Activated CD4-positive, alpha-beta T cell treated with anti-CD3 and anti-CD28 coated beads, Interleukin-2, amount 50 U/mL, for 24 hours (primary cell): Measurements from ENCODE around the gene MIER2.

ENCODE experiments used
- DNase-seq, 2 donors: peaks; one replicate each; pipeline ENCODE4 v3.0.0-alpha.2; 2020; ENCODE audit warnings: low read depth in 1 of 2, low spot score in 1 of 2

Gene MIER2

GRCh38 chr19:310781-311496 lies 33.7 kb downstream of the MIER2 start:
- no peak for DNase-seq

DNA sequence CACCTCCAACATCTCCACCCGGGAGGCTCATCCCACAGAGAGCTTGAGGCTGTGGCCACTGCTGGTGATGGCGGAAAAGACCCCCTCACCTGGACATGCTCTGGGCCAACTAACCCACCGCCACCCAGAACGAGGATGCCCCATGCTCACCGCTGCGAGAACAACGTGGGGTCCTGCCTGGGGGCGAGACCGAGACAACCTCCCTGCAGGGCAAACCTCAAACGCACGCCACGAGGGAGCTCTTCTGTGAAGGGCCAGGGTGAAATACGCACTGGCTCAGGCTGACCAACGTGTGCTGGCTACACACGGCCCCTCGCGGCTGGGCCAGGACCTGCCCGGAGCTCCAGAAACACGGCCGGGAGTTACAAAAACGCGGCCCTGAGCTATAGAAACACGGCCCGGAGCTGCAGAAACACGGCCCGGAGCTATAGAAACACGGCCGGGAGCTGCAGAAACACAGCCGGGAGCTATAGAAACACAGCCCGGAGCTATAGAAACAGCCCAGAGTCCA lies 34.4 kb downstream of the MIER2 start:
- DNase-seq = no peak

DNA sequence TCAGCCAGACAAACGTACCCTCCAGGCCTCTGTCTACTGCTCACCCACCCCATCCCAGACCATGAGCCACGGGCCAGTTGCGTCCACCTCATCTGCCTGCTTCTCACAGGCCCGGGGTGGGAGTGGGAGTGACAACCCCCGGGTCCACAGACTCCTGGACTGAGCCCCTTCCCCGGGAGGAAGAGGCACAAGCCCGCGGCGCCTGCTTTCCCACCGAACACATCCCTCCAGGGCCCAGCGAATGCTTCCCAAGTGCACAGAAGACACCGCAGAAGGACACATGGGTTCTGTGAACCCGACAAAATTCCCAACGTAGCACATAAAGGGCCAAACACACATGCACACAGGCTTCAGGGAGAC lies 35.4 kb downstream of the MIER2 start:
- no peak for DNase-seq

DNA sequence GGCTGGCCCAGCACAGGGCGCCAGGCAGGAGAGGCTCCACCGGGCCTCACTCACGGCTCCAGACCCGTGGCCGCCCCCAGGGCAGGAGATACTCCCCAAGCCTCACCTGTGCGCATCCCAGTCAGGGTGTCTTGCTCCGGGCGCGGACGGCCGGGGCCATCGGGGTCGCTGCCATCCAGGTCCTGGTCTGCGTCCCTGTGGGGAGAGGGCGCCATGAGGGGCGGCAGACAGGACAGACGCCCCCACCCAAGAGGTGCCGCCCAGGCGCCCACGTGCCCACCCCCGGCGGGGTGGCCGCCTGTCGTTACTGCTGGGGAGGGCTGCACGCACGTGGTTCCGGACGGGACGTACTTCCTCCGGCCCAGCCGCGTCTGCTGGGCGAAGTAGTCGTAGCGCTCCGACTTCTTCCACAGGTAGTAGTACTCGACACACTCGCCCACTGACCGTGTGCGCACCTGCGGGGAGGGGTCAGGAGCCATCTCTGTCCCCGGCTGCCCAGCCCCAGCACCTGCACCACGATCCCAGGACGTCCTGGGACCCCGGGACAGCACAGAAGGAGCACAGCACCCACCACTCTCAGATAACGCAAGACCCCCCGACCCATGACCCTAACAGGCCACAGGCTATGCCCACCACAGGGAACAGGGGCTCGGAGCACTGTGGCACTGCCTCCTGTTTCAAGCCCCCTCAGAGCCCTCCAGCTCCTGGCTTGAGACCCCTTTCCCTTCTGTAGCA lies 36.0 kb downstream of the MIER2 start:
- DNase-seq = no peak

DNA sequence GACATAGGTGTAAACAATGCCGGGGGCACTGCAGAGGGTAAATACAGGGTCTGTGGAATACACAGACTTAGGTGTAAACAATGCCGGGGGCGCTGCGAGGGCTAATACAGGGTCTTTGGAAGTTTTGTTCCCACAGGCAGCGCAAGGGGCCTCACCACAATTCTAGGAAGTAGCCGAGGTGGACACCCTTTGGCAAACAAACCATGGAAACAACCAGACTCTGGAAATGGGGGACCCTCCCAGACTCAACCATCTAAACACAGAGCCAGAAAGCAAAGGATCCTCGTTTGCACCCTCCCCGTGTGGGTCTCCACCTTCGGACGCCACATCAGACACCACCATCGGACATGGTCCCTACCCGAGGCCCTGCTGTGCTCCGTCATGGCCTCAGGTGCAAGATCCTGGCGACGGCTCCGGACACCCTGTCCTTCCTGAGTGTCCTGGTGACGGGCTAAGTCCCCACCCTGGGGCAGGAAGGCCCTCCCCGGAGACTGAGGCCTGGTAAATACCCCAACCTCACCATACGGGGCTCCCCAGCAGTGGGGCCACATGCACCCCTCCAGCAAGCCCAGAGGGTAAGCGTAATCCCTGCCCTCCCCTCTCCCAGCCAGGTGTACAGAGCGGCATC lies 36.7 kb downstream of the MIER2 start:
- DNase-seq = no peak

- no peak for DNase-seq
Observed at GRCh38 chr19:307111-307531, 37.5 kb downstream of the MIER2 start.

- DNase-seq = no peak
Observed at GRCh38 chr19:306151-306900, 38.3 kb downstream of the MIER2 start.

GRCh38 chr19:305240-306150 lies 39.1 kb downstream of the MIER2 start:
- DNase-seq = no peak

- DNase-seq = no peak
Observed at GRCh38 chr19:296476-297225, 47.9 kb downstream of the MIER2 start.

DNA sequence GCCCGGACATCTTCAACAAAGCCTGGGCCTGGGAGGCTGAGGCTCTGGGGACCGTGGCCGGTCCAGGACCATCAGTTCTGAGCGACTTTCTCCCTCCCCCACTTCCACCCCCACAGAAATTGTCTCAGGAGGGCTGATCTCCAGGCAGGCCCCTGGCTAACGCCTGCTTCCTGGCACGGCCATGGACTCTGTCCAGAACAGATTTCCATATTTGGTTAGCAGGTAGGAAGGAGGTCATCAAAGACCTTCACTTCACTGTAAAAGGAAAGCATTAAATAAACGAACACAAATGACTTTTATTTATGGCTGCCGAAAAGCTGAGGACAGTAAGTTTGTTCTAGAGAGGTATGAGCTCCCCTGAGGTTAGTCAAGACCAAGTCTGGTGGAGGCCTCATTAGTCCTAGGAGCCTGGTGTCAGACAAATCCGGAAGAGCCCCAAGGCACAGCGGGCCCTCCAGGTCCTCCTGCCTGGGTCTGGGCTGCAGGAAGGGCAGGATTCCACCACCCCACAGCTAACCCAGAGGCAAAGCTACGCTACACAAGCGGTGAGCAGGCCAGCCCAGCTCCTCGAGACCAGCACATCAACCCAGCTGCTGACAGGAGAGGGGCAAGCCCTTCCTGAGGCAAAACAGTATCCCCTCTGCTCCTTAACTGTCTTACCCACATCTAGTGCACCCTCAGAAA lies 48.8 kb downstream of the MIER2 start:
- no peak for DNase-seq

GRCh38 chr19:294946-295686 lies 49.5 kb downstream of the MIER2 start:
- peak in 1 of 2 donors; percentile 24 for DNase-seq

DNA sequence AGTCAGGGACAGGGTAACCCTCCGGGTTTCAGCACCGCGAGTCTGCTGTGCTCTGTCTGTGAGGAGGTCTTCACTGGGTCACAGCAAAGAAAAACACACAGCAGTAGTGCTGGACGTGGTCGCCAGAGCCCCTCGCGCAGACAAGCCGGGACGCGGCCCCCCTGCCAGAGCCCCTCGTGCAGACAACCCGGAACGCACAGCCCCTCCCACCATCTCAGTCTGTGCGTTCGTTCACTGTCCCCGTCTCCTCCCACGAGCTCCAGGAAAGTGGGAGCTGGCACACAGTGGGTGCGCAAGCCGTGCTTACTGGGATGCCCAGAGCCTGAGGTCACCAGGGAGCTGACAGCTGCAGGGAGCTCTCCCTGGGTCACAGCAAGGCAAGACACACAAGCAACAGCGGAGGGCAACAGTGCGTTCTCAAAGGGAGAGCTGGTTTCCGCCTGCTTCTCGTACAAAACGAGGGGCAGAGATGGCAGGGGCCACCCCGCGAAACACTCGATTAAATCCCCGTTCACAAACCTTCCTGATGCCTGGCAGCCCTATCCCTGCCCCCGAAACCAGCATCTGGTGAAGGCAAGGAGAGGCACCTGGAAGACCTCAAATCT lies 50.2 kb downstream of the MIER2 start:
- DNase-seq = no peak

GRCh38 chr19:293436-294110 lies 51.0 kb downstream of the MIER2 start:
- no peak for DNase-seq

DNA sequence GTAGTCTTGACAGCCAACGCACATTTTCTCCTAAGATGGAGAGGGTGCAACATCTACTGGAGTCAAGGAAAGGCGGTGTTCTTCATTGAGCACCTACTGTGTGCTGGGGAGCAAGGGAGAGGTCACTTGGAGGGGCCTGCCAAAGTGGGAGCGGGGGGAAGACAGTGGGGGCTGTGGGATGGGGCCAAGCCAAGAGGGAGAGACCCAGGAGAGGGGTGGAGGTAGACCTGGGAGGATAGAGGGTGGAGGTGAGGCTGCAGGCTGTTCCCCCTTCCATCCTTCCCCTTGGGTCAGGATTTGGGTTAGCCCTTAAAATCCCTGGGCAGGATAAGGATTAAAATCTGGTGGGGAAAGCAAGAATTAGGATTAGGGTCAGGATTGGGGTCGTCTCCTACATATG lies 51.6 kb downstream of the MIER2 start:
- DNase-seq = no peak

GRCh38 chr19:292281-292884 lies 52.2 kb downstream of the MIER2 start:
- DNase-seq = no peak

- no peak for DNase-seq
Observed at GRCh38 chr19:291561-292280, 52.9 kb downstream of the MIER2 start.
